NCI-H1694 treated with DMSO at 0.1 percent for 48 hours (cell line): ENCODE data around the gene ASPN.

ENCODE experiments used
- DNase-seq: peaks from one replicate; lab custom pipeline; 2025; lab: John Stamatoyannopoulos, UW

ASPN gene

GRCh38 chr9:92482329-92482728 is at the start of gene ASPN:
TSS of gene ASPN (minus strand) at chr9:92482506.
- no peak for DNase-seq

DNA sequence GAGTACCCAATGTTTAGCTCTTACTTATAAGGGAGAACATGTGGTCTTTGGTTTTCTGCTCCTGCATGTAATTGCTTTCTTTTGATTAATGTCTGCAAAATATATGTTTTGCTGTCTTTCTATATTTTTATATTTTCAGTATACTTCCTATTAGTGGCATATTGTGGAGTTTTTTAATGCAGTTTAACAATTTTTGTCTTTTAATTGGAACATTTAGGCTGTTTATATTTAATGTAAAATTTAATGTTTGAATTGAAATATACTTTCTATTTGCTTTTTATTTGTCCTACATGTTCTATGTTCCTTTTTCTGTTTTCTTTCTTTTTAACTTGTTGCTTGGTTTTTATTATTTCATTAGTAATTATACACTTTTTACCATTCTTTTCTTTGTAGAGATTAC is 48.6 kb upstream of the ASPN start:
- no peak for DNase-seq

DNA sequence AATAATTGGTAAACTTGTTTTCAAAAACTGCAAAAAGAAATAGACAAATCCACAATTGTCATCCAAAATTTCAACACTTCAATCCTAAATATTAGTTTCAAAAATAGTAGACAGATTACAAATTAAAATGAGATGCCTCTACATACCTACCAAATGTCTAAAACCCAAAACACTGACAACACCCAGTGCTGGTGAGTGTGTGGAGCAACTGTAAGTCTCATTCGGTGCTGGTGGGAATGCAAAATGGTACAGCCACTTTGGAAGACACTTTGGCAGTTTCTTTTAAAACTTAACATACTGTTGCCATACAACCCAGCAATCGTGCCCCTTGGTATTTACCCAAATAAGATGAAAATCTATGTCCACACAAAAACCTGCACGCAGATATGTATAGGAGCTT is 46.8 kb upstream of the ASPN start:
- no peak for DNase-seq

DNA sequence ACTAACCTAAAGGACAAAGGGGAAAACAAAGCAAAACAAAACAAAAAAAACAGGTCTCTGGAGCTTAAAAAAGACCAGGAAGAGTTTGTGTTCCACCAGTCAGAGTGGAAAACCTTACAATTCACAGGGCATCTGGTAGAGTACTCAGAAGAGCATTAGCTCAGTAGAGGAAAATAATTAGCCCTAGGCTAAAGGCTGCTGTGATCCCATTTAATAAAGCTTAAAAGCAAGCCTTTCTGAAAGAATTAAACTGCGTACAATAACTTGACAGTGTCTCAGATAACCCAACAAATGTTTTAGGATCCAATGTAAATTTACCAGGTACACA is 46.2 kb upstream of the ASPN start:
- DNase-seq, result no peak

GRCh38 chr9:92527832-92528521 is 45.7 kb upstream of the ASPN start:
- DNase-seq, result no peak

GRCh38 chr9:92527291-92527828 is 45.1 kb upstream of the ASPN start:
- DNase-seq, result no peak

GRCh38 chr9:92525306-92525705 is 43.0 kb upstream of the ASPN start:
- no peak for DNase-seq

GRCh38 chr9:92524881-92525280 is 42.6 kb upstream of the ASPN start:
- DNase-seq, result no peak

- DNase-seq, result no peak
These were observed 41.0 kb upstream of the ASPN start for GRCh38 chr9:92522983-92523970.

DNA sequence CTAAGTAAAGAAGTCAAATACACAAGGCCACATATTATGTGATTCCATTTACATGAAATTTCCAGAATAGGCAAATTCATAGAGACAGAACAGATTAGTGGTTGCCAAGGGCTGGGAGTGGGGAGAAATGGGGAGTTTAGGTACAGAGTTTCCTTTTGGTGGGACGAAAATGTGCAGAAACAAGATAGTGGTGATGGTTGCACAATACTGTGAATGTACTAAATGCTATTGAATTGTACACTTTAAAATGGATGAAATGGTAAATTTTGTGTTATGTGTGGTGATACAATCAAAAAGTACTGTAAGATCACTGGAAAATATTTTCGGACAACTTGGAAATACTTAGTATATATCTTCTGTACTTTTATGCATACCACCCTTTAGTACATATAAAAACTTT is 38.5 kb upstream of the ASPN start:
- DNase-seq, result no peak

DNA sequence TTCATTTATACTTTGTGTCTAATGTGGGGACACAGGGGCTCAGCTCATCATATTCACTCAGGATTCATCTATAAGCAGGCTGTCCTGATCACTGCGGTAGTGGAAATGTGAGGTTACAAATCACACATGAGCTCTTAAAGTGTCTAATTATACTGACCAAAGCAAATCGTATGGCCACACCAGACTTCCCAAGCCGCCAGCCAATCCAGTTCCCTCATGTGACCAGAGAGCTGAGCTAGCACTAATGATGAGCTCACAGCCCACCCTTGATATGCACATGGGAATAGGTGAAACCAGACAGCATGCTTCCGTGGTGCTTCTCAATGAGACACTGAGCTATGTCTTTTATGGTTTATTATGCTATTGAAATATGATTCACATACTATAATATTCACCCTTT is 35.9 kb upstream of the ASPN start:
- DNase-seq, result no peak

DNA sequence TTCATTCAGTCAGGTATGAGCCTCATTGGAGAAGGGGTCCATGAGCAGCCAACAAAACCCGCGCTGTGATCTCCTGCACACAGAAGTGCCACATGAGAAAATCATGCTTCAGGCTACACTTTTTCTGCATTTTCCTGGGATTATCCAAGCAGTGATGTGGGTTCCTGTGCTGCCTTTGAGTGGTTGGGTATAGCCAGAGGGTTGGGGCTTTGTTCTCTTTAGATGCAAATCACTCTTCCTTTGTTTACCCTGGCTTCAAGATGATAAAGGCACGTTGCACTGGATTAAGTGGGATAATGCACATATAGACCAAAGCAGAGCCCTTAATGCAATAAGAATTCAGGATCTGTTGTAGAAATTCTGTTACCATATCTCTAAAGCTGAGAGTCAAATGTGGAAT is 34.7 kb upstream of the ASPN start:
- DNase-seq, result no peak

- no peak for DNase-seq
These were observed 34.2 kb upstream of the ASPN start for GRCh38 chr9:92516521-92516920.

- DNase-seq, result no peak
These were observed 32.3 kb upstream of the ASPN start for GRCh38 chr9:92514635-92515034.

DNA sequence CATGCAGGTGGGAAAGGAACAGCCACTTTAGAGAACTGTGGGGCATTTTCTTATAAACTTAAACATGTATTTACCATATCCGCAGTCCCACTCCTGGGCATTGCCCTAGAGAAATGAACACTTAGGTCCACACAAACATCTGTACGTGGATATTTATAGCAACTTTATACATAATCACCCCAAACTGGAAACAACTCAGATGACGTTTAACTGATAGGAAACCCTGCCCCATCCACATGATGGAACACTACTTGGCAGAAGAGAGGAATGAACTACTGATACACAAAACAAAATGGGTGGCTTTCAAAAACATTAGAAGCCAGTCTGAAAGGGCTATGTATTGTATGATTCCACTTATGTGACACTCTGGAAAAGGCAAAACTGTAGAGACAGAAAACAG is 31.0 kb upstream of the ASPN start:
- DNase-seq, result no peak

DNA sequence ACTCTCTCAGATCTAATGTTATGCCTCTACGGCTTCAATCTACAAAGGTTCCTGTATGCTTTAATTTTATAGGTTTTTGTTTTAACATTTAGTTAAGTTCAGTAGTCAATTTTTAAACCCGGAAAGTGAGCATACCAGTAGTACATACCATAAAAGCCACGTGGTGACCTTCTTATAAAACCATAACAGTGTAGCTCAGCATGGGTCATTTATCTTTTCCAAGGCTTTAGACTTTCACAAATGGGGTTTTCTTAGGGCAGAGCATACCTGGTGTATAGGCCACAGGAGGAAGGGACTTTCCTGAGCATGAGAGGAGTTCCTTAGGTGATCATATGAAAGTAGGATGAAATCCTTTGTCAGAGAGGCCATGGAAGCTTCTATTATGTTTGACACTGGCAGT is 30.3 kb upstream of the ASPN start:
- no peak for DNase-seq

- no peak for DNase-seq
These were observed 28.4 kb upstream of the ASPN start for GRCh38 chr9:92510747-92511146.

GRCh38 chr9:92509050-92509449 is 26.7 kb upstream of the ASPN start:
- DNase-seq, result no peak

- DNase-seq, result no peak
These were observed 25.9 kb upstream of the ASPN start for GRCh38 chr9:92508018-92508820.

DNA sequence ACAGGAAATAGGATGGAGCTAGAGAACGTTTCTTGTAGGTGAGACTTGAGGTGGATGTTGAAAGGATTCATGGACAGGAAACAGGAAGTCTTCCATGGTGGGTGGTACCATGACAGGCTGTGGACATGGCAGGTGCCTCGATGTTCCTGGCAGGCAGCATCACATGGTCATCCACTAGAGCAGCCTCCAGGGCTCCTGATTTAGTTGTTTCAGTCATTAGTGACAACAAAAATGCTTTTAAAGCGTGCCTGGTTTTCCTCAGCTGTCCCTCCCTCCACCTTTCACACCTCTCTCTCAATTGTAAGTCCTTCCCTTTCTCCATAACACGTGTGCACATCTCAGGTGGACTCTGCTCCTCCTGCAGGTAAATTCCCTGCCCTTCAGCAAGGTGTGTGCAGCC is 25.2 kb upstream of the ASPN start:
- DNase-seq, result no peak

- no peak for DNase-seq
These were observed 24.7 kb upstream of the ASPN start for GRCh38 chr9:92507005-92507404.

- no peak for DNase-seq
These were observed 24.0 kb upstream of the ASPN start for GRCh38 chr9:92506184-92506857.
